Measurements from ENCODE around the gene TCIRG1.

The TCIRG1 gene

GRCh38 chr11:68012044-68012842, 26.6 kb upstream of the TCIRG1 start:
- Histone ChIP-seq H3K9ac (ENCODE audit: low read depth, low read length, poor library complexity, severe bottlenecking) (no peak overlapping the region), H3K9me3 (ENCODE audit: insufficient read depth, low read depth, low read length) (no peaks in the 10 kb centered on the region), H4K20me1 (ENCODE audit: insufficient read depth, low read length, poor library complexity, severe bottlenecking) (no peaks in the 10 kb centered on the region), H3K4me3 (ENCODE audit: low read length, poor library complexity, severe bottlenecking) (no peak overlapping the region), H3K79me2 (ENCODE audit: insufficient read depth, low read length) (no peaks in the 10 kb centered on the region), H2AFZ (ENCODE audit: low read length) (no peak overlapping the region), H3K36me3 (ENCODE audit: insufficient read depth, low read length) (no peaks in the 10 kb centered on the region), H3K4me1 (ENCODE audit: insufficient read depth, low read length, poor library complexity, severe bottlenecking) (peaks cover 29% of the 10 kb centered on the region), H3K9me2 (replicated peaks; ENCODE audit: low read depth, low read length) (no peaks in the 10 kb centered on the region), H3K27me3 (ENCODE audit: insufficient read depth, low read length, poor library complexity, severe bottlenecking) (no peaks in the 10 kb centered on the region), H3K4me2 (ENCODE audit: low read depth, low read length, poor library complexity, severe bottlenecking) (no peak overlapping the region), H3F3A (ENCODE audit: low read depth) (no peaks in the 10 kb centered on the region)
- TF ChIP-seq EZH2phosphoT487 (IDR thresholded peaks at IDR 0.05; ENCODE audit: borderline replicate concordance) (no peak), CTCF (conservative IDR thresholded peaks at IDR 0.05; ENCODE audit: low read length) (no peak)

GRCh38 chr11:68012843-68013610, 25.8 kb upstream of the TCIRG1 start:
- no peaks in the 10 kb centered on the region for H3K79me2 ChIP-seq (ENCODE audit: insufficient read depth, low read length)
- peaks cover 29% of the 10 kb centered on the region for H3K4me1 ChIP-seq (ENCODE audit: insufficient read depth, low read length, poor library complexity, severe bottlenecking)
- no peak overlapping the region for H3K4me3 ChIP-seq (ENCODE audit: low read length, poor library complexity, severe bottlenecking)
- no peak overlapping the region for H2AFZ ChIP-seq (ENCODE audit: low read length)
- no peaks in the 10 kb centered on the region for H3K9me2 ChIP-seq (replicated peaks; ENCODE audit: low read depth, low read length)
- no peak overlapping the region for H3K9ac ChIP-seq (ENCODE audit: low read depth, low read length, poor library complexity, severe bottlenecking)
- H3K27me3 ChIP-seq (ENCODE audit: insufficient read depth, low read length, poor library complexity, severe bottlenecking) = no peaks in the 10 kb centered on the region
- H3F3A ChIP-seq (ENCODE audit: low read depth) = no peaks in the 10 kb centered on the region
- no peaks in the 10 kb centered on the region for H3K36me3 ChIP-seq (ENCODE audit: insufficient read depth, low read length)
- no peak overlapping the region for H3K4me2 ChIP-seq (ENCODE audit: low read depth, low read length, poor library complexity, severe bottlenecking)
- H4K20me1 ChIP-seq (ENCODE audit: insufficient read depth, low read length, poor library complexity, severe bottlenecking) = no peaks in the 10 kb centered on the region
- no peaks in the 10 kb centered on the region for H3K9me3 ChIP-seq (ENCODE audit: insufficient read depth, low read depth, low read length)
- no peak for TF ChIP-seq EZH2phosphoT487 (IDR thresholded peaks at IDR 0.05; ENCODE audit: borderline replicate concordance)
- TF ChIP-seq CTCF (conservative IDR thresholded peaks at IDR 0.05; ENCODE audit: low read length) = no peak

- no peak overlapping the region for H2AFZ ChIP-seq (ENCODE audit: low read length)
- no peak overlapping the region for H3K9ac ChIP-seq (ENCODE audit: low read depth, low read length, poor library complexity, severe bottlenecking)
- H4K20me1 ChIP-seq (ENCODE audit: insufficient read depth, low read length, poor library complexity, severe bottlenecking) = no peaks in the 10 kb centered on the region
- no peaks in the 10 kb centered on the region for H3K9me2 ChIP-seq (replicated peaks; ENCODE audit: low read depth, low read length)
- no peak for TF ChIP-seq EZH2phosphoT487 (IDR thresholded peaks at IDR 0.05; ENCODE audit: borderline replicate concordance)
- no peak for TF ChIP-seq CTCF (conservative IDR thresholded peaks at IDR 0.05; ENCODE audit: low read length)
- H3K36me3 ChIP-seq (ENCODE audit: insufficient read depth, low read length) = no peaks in the 10 kb centered on the region
- H3K4me1 ChIP-seq (ENCODE audit: insufficient read depth, low read length, poor library complexity, severe bottlenecking) = peaks cover 29% of the 10 kb centered on the region
- no peaks in the 10 kb centered on the region for H3F3A ChIP-seq (ENCODE audit: low read depth)
- H3K9me3 ChIP-seq (ENCODE audit: insufficient read depth, low read depth, low read length) = no peaks in the 10 kb centered on the region
- H3K4me2 ChIP-seq (ENCODE audit: low read depth, low read length, poor library complexity, severe bottlenecking) = no peak overlapping the region
- no peaks in the 10 kb centered on the region for H3K79me2 ChIP-seq (ENCODE audit: insufficient read depth, low read length)
- H3K4me3 ChIP-seq (ENCODE audit: low read length, poor library complexity, severe bottlenecking) = no peak overlapping the region
- H3K27me3 ChIP-seq (ENCODE audit: insufficient read depth, low read length, poor library complexity, severe bottlenecking) = no peaks in the 10 kb centered on the region
Measured at GRCh38 chr11:68013611-68014156, 25.1 kb upstream of the TCIRG1 start.
